GM12873 (cell line): ENCODE data around the gene IFT25.

Experiments
- TF ChIP-seq, protein P1 (sequence below): IDR thresholded peaks from 2 replicates; pipeline ENCODE4 v1.5.1; 2012; ENCODE audit warnings: low read depth, mild to moderate bottlenecking, moderate library complexity, low read length, control low read depth; ENCODE audit not compliant: insufficient read depth; ENCODE audit errors: missing control alignments

Gene IFT25

DNA sequence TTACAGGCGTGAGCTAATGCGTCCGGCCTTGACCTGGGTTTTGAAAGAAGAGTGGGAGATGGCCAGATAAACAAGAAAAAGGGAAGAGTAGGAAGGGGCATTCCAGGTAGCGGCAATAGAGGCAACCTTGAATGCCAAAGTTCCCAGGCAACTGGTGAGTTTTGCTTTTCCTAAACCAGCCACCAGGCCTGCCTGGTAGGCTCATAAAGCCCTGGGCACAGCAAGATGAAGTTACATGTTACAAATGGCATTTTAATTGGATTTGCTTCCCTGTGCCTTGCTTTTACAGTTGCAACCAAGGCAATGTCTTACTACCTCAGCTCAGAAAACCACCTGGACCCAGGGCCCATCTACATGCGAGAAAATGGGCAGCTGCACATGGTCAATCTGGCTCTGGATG, 6.2 kb upstream of the IFT25 start:
- TF ChIP-seq, protein P1, sequence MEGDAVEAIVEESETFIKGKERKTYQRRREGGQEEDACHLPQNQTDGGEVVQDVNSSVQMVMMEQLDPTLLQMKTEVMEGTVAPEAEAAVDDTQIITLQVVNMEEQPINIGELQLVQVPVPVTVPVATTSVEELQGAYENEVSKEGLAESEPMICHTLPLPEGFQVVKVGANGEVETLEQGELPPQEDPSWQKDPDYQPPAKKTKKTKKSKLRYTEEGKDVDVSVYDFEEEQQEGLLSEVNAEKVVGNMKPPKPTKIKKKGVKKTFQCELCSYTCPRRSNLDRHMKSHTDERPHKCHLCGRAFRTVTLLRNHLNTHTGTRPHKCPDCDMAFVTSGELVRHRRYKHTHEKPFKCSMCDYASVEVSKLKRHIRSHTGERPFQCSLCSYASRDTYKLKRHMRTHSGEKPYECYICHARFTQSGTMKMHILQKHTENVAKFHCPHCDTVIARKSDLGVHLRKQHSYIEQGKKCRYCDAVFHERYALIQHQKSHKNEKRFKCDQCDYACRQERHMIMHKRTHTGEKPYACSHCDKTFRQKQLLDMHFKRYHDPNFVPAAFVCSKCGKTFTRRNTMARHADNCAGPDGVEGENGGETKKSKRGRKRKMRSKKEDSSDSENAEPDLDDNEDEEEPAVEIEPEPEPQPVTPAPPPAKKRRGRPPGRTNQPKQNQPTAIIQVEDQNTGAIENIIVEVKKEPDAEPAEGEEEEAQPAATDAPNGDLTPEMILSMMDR = no peak

GRCh38 chr1:53949023-53949990, 3.8 kb upstream of the IFT25 start:
- TF ChIP-seq, protein P1 = peak; percentile 69

- TF ChIP-seq, protein P1 = no peak
These were observed 2.8 kb upstream of the IFT25 start for GRCh38 chr1:53948291-53948690.

DNA sequence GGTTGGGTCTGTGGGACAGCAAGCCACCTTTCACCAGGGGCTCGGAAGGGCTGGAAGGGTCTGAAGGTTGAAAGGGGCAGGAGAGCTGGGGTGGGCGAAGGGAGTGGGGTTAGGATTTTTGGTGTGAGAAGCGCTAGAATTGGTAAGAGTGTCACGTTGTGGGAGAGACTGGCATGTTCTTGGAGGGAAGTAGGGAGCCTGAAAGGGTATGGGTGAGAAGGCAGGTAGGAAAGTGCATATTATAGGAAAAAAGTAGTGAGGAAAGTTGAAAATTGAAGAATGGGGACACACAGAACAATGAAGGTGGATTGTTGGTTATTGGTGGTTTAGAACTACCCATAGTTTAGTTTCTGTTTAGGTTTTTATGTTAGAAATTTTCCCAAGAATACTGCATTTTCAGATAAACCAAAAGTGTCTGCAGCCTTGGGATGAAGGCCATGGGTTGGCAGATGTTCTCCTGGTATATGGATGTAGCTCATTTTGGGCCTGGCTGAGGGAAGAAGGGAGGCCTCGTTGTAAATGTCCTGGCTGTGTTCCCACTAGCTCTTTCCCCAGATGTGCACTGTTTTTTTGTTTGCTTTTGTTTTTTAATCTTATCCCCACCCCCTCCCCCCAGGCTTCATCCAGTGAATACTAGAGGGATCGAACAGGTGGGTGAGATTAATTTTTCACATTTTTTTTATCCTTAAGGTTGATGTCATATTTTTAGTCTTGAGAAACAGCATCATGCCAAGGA, 1.8 kb upstream of the IFT25 start:
- TF ChIP-seq, protein P1 = no peak

- TF ChIP-seq, protein P1 = peak; percentile 40
These were observed 1.0 kb upstream of the IFT25 start, which contains the start of gene LRRC42 for GRCh38 chr1:53946252-53947171. LRRC42 (plus strand) TSS chr1:53946350; CDS start chr1:53952000, 5,650 bp downstream.

GRCh38 chr1:53945183-53945432, 391 bp downstream of the IFT25 start:
- TF ChIP-seq, protein P1 = no peak
